ENCODE results near the gene SPEN.
A peak's percentile ranks its signal among the peaks of the same experiment; 100 is the strongest.

SPEN gene

DNA sequence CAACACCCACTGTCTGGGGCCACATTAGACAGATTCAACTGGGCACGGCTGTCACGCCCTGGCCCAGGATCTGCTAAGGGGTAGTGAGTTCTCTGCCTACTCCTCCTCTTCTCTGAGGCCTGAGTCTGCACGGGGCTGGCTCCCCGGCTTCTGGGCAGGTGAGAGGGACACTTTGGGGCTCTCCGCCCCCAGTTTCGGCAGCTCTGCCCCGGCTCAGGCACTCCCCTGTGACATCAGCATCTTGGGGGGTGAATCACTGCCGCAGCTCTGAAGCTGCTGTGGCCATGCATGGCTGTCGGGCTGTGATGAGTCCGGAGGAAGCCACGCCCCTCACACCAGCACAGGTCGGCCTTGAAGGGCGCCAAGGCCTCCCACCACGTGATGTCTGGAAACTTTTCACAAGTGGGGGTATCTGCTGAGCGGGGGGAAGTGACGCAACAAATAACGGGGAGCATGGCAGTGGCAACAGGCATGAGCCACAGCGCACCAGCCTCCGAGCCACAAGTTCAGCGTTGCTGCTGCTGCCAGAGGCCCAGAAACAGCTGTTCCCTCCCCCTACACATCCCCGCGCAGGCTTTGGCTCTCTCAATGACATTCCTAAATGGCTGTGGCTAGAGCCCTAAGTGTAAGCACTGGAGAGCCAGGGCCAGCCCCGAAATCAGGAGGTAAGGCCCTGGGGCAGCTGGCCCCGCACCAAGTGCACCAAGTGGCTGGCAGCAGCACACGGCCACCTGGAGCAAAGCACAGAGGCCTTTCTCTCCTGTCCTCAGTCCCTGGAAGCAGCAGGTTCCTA, 102.1 kb downstream of the SPEN start:
- H3K4me3 ChIP-seq (ENCODE audit: low read depth, low read length): peak overlapping the region; percentile 2
- DNase-seq (ENCODE audit: low read depth): peak; percentile 71
- TF ChIP-seq, protein P1, sequence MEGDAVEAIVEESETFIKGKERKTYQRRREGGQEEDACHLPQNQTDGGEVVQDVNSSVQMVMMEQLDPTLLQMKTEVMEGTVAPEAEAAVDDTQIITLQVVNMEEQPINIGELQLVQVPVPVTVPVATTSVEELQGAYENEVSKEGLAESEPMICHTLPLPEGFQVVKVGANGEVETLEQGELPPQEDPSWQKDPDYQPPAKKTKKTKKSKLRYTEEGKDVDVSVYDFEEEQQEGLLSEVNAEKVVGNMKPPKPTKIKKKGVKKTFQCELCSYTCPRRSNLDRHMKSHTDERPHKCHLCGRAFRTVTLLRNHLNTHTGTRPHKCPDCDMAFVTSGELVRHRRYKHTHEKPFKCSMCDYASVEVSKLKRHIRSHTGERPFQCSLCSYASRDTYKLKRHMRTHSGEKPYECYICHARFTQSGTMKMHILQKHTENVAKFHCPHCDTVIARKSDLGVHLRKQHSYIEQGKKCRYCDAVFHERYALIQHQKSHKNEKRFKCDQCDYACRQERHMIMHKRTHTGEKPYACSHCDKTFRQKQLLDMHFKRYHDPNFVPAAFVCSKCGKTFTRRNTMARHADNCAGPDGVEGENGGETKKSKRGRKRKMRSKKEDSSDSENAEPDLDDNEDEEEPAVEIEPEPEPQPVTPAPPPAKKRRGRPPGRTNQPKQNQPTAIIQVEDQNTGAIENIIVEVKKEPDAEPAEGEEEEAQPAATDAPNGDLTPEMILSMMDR (IDR thresholded peaks at IDR 0.05; ENCODE audit: low read depth, low read length, missing control alignments): no peak
- in situ Hi-C loops (cut with HindIII; ENCODE audit: low sequenced_read_pairs): no loop called here

DNA sequence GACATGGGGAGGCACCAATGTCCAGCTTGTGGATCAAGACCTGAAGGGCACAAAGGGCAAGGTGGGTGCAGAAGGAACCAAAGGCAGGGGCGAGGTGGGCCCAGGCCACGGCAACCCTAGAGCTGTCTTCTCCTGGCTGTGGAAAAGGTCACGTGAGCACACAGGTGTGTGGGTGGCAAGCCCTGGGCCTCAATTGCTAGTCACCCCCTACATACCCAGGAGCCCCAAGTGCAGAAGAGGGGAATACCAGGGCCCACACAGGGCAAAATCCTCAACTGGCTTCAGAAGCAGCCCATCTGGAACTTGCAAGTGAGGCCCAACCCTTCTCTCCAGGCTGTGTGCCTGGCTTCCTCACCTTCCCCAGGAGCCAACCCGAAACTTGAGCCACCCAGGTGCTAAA, 102.8 kb downstream of the SPEN start:
- TF ChIP-seq, protein P1 (IDR thresholded peaks at IDR 0.05; ENCODE audit: low read depth, low read length, missing control alignments): no peak
- in situ Hi-C loops (cut with HindIII; ENCODE audit: low sequenced_read_pairs): no loop called here
- H3K4me3 ChIP-seq (ENCODE audit: low read depth, low read length): no peak overlapping the region
- DNase-seq (ENCODE audit: low read depth): no peak

DNA sequence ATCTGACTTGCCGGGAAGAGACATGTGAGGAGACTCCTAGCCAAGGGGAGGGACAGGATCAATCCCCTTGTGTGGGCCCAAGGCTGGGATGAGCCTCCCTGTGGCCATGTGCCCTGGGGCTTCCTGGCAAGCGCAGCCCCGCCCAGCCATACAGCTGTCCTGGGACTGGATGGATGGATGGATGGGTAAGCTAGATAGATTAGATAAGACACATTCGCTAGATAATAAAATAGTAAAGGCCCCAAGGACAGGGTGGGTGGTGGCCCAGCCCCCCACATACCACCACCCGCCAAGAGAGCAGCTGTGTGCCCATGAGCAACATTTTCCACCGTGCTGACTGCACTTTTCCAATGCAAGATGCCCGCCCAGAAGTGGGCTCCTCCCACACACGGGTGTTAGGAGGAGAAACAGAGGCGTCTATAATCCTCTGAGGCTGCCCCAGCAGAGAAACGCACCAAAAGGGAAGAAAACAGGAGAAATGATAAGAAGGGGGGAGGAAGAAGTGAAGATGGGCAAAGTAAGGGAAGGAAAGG, 103.3 kb downstream of the SPEN start:
- no peak overlapping the region for H3K4me3 ChIP-seq (ENCODE audit: low read depth, low read length)
- TF ChIP-seq, protein P1 (IDR thresholded peaks at IDR 0.05; ENCODE audit: low read depth, low read length, missing control alignments): no peak
- in situ Hi-C loops (cut with HindIII; ENCODE audit: low sequenced_read_pairs): no loop called here
- DNase-seq (ENCODE audit: low read depth): no peak

DNA sequence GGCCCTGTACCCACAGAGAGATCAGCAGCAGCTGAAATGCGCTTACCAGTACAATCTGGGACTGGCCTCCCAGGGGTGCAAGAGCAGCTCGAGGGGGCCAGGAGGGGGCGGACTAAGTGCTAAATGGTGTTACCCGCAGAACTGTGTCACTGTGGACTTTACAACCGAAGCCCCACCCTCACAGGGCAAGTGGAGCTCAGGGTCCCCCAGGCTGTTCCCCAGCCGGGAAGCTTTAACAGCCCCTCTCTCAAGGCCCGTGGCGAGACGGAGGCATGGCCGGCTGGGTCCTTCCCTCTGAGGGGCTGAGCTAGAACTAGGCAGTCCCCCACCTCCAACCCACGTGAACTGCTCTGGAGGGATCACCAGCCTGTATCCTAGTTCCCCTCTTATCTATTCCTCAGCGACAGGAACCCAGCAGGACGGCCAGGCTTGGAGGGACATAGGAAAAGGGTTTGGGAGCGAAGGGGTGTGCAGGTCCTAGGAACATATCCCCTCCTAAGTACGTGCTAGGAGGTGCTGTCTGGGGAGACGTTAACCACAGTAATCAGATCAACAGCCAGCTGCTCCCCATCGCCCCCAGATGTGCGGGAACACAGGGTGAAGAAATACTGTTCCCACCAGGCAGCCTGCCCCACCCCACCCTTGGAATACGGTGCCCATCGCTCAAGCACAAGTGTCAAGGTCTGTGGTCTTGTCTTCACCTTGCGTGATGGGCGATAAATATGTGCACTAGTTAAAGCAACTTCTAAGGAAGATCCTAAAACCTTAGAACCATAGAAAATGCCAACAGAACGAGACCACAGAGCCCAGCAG, 104.0 kb downstream of the SPEN start:
- TF ChIP-seq, protein P1 (IDR thresholded peaks at IDR 0.05; ENCODE audit: low read depth, low read length, missing control alignments): no peak
- no peak overlapping the region for H3K4me3 ChIP-seq (ENCODE audit: low read depth, low read length)
- in situ Hi-C loops (cut with HindIII; ENCODE audit: low sequenced_read_pairs): no loop called here
- no peak for DNase-seq (ENCODE audit: low read depth)

DNA sequence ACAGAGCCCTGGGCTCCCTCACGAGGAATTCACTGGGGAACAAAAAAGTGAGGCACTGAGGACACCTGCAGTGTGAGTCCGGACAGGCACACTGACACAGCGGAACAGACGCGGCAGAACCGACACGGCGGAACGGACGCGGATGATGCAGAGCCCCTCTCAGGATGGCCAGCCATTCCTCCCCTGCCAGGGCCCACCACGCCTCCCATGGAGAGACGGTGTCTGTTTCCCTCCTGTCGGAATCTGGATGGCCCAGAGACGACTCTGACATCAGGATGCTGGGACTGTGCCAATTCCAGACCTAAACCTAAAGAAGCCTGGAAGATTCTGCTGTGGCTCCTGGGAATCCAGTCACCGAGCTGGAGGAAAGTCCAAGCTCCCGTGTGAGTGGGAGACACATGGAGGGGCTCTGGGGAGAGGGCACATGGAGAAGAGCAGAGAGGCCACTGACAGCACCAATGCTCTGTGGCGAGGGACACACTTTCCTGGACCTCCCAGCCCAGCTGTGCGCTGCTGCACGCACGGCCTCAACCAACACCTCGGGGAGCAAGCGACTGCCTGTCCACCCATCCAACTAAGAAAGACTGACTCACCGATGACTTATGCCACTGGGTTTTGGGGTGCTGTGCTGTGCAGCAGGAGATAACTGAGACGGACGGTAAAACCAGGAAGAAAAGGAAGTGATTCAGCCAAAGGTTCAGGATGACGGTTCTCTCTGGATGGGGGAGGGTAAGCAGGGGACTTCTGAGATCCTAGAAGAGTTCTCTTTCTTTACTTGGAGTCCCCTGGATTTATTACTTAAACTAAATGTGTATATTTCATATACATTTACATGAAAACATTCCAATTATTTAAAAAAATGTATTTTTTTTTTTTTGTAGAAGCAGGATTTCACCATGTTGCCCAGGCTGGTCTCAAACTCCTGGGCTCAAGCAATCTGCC, 105.1 kb downstream of the SPEN start:
- no peak for DNase-seq (ENCODE audit: low read depth)
- H3K4me3 ChIP-seq (ENCODE audit: low read depth, low read length): no peak overlapping the region
- TF ChIP-seq, protein P1 (IDR thresholded peaks at IDR 0.05; ENCODE audit: low read depth, low read length, missing control alignments): peak; percentile 4
- in situ Hi-C loops (cut with HindIII; ENCODE audit: low sequenced_read_pairs): no loop called here

All from astrocyte of the cerebellum (primary cell).